Keratinocyte (primary cell): Measurements from ENCODE around the gene TEDC2. TPM values are rescaled to one million over a fixed set of nuclear protein-coding genes. Genes with fewer than 3 reads are reported as not detected.

Experiments used
- DNase-seq: peaks from one replicate; pipeline ENCODE4 v3.0.0-alpha.2; 2011; ENCODE audit warnings: low read depth, missing footprints, low spot score
- FAIRE-seq: peaks from 2 replicates; lab custom pipeline; 2011; peaks lifted over from hg19 to GRCh38; lab: Jason Lieb, UNC
- H2AFZ ChIP-seq: 2 replicates; pipeline ENCODE4 v1.6.0; 2012; ENCODE audit warnings: low read length, control low read depth, inconsistent platforms; ENCODE audit not compliant: control insufficient read depth
- H3K27ac ChIP-seq: 2 replicates; pipeline ENCODE4 v1.5.1; 2011; ENCODE audit warnings: low read length; ENCODE audit not compliant: control insufficient read depth, insufficient read depth
- H3K27me3 ChIP-seq: 3 replicates; pipeline ENCODE4 v1.6.0; 2011; ENCODE audit warnings: low read length; ENCODE audit not compliant: control insufficient read depth, insufficient read depth; ENCODE audit errors: extremely low read depth
- H3K36me3 ChIP-seq, 2 experiments: 2 replicates in 1 of 2; 3 replicates in 1 of 2; pipeline ENCODE4 v1.5.1; 2011; ENCODE audit warnings: low read length in 2 of 2, mild to moderate bottlenecking in 1 of 2; ENCODE audit not compliant: control insufficient read depth in 2 of 2, insufficient read depth in 2 of 2; ENCODE audit errors: extremely low read depth in 1 of 2
- H3K4me1 ChIP-seq: 3 replicates; pipeline ENCODE4 v1.5.1; 2011; ENCODE audit warnings: low read length; ENCODE audit not compliant: control insufficient read depth, insufficient read depth; ENCODE audit errors: extremely low read depth
- H3K4me2 ChIP-seq: 3 replicates; pipeline ENCODE4 v1.6.0; 2011; ENCODE audit warnings: low read depth, low read length; ENCODE audit not compliant: control insufficient read depth, insufficient read depth; ENCODE audit errors: extremely low read depth
- H3K4me3 ChIP-seq, 3 experiments: fragments of 200-600 bp in 1 of 3; sonication (generic) in 1 of 3; 2 replicates in 2 of 3; 3 replicates in 1 of 3; pipeline ENCODE4 v1.5.1; 2011 to 2016; ENCODE audit warnings: low read length in 3 of 3, mild to moderate bottlenecking in 3 of 3, control low read depth in 2 of 3, inconsistent platforms in 1 of 3, low read depth in 1 of 3, mixed read lengths in 1 of 3, mixed run types in 1 of 3, moderate library complexity in 1 of 3; ENCODE audit not compliant: control insufficient read depth in 2 of 3, insufficient read depth in 2 of 3; ENCODE audit errors: extremely low read depth in 1 of 3
- H3K79me2 ChIP-seq: 2 replicates; pipeline ENCODE4 v1.6.0; 2012; ENCODE audit warnings: low read length; ENCODE audit not compliant: control insufficient read depth, insufficient read depth
- H3K9ac ChIP-seq: 3 replicates; pipeline ENCODE4 v1.6.0; 2011; ENCODE audit warnings: low read length; ENCODE audit not compliant: control insufficient read depth, insufficient read depth; ENCODE audit errors: extremely low read depth
- H3K9me1 ChIP-seq: 3 replicates; pipeline ENCODE4 v1.6.0; 2011; ENCODE audit warnings: low read length; ENCODE audit not compliant: control insufficient read depth, insufficient read depth; ENCODE audit errors: extremely low read depth
- H3K9me3 ChIP-seq: 2 replicates; pipeline ENCODE4 v1.5.1; 2012; ENCODE audit warnings: low read depth, low read length; ENCODE audit not compliant: control insufficient read depth
- H4K20me1 ChIP-seq: 3 replicates; pipeline ENCODE4 v1.6.0; 2011; ENCODE audit warnings: low read length; ENCODE audit not compliant: control insufficient read depth, insufficient read depth; ENCODE audit errors: extremely low read depth
- CTCF ChIP-seq, 3 experiments: IDR thresholded peaks in 1 of 3; conservative IDR thresholded peaks in 1 of 3; optimal IDR thresholded peaks in 1 of 3; 2 replicates in 2 of 3; 3 replicates in 1 of 3; pipeline versions ENCODE3 to v1.5.1; 2011; ENCODE audit warnings: low read length in 3 of 3, mild to moderate bottlenecking in 3 of 3, moderate library complexity in 2 of 3, control low read depth in 1 of 3, inconsistent platforms in 1 of 3; ENCODE audit not compliant: insufficient read depth in 2 of 3; ENCODE audit errors: extremely low read depth in 1 of 3
- EZH2 ChIP-seq: IDR thresholded peaks from one replicate; pipeline ENCODE4 v1.6.1; 2012; ENCODE audit warnings: inconsistent platforms, mild to moderate bottlenecking, low read length, moderate library complexity
- dilution Hi-C: fragments of 300-500 bp; cut with MboI; formaldehyde crosslinking; loops from one replicate; pipeline ENCODE4 v1.7.0; 2020; ENCODE audit warnings: low sequenced_read_pairs; ENCODE audit not compliant: extremely low pct_ligation_motif_present
- polyA plus RNA-seq, 5 experiments: library from polyadenylated mRNA; depleted of rRNA in 3 of 5; stranded (reverse) in 3 of 5; stranded (forward) in 1 of 5; unstranded in 1 of 5; fragments of >200 nt; gene quantifications; 1 replicate in 1 of 5; 2 replicates in 3 of 5; 3 replicates in 1 of 5; pipeline versions ENCODE4 v1.2.1 to v1.2.3, GENCODE V29; 2011 to 2012; ENCODE audit warnings: missing spikeins in 2 of 5, low read depth in 1 of 5, low replicate concordance in 1 of 5

Gene TEDC2
- polyA plus RNA-seq, 1 donor (not counting 4 experiments of a cell fraction or from before 2014, with no cell fraction given) = 2.7 TPM

GRCh38 chr16:2429771-2430663, 29.9 kb upstream of the TEDC2 start:
- TF ChIP-seq CTCF (optimal IDR thresholded peaks at IDR 0.05 in 1 of 3, IDR thresholded peaks at IDR 0.05 in 1 of 3, conservative IDR thresholded peaks at IDR 0.05 in 1 of 3; ENCODE audit: extremely low read depth in 1 of 3, insufficient read depth in 2 of 3, low read length in 3 of 3) (peak in 2 of 3 experiments; percentile 24 to 60), EZH2 (no peak)
- Histone ChIP-seq H3K9me1 (no peaks in the 10 kb centered on the region), H3K4me2 (peak overlapping the region; percentile 98), H2AFZ (peak overlapping the region; percentile 61), H3K4me1 (peaks cover 12% of the 10 kb centered on the region), H3K27ac (peak overlapping the region; percentile 43), H3K9ac (peak overlapping the region; percentile 74), H4K20me1 (peaks cover 3% of the 10 kb centered on the region), H3K9me3 (no peaks in the 10 kb centered on the region), H3K4me3 (peak overlapping the region; percentile 80 to 90 (median 88)), H3K27me3 (no peaks in the 10 kb centered on the region), H3K36me3 (peaks cover 9 to 21% of the 10 kb centered on the region in 2 experiments), H3K79me2 (peaks cover 28% of the 10 kb centered on the region)
- DNase-seq (no peak), FAIRE-seq (peak; percentile 89)
- dilution Hi-C loops = no loop called here

- FAIRE-seq = no peak
- no peak overlapping the region for H3K4me3 ChIP-seq
- peaks cover 12% of the 10 kb centered on the region for H3K4me1 ChIP-seq
- peaks cover 28% of the 10 kb centered on the region for H3K79me2 ChIP-seq
- no peak overlapping the region for H2AFZ ChIP-seq
- no peak overlapping the region for H3K4me2 ChIP-seq
- dilution Hi-C loops = no loop called here
- peaks cover 3% of the 10 kb centered on the region for H4K20me1 ChIP-seq
- H3K9me3 ChIP-seq = no peaks in the 10 kb centered on the region
- no peaks in the 10 kb centered on the region for H3K27me3 ChIP-seq
- peaks cover 13 to 39% of the 10 kb centered on the region in 2 experiments for H3K36me3 ChIP-seq
- H3K9me1 ChIP-seq = no peaks in the 10 kb centered on the region
- no peak overlapping the region for H3K27ac ChIP-seq
- no peak for DNase-seq
- H3K9ac ChIP-seq = no peak overlapping the region
- TF ChIP-seq CTCF (optimal IDR thresholded peaks at IDR 0.05 in 1 of 3, IDR thresholded peaks at IDR 0.05 in 1 of 3, conservative IDR thresholded peaks at IDR 0.05 in 1 of 3; ENCODE audit: extremely low read depth in 1 of 3, insufficient read depth in 2 of 3, low read length in 3 of 3) = no peak
- no peak for TF ChIP-seq EZH2
Observed at GRCh38 chr16:2432286-2432685, 27.6 kb upstream of the TEDC2 start.
